Astrocyte of the cerebellum (primary cell): Measurements from ENCODE around the gene VWA8.
A peak's percentile ranks its signal among the peaks of the same experiment; 100 is the strongest.

Source experiments
- DNase-seq: peaks from one replicate; pipeline ENCODE4 v3.0.0-alpha.2; 2011; ENCODE audit warnings: low read depth
- H3K4me3 ChIP-seq: 2 replicates; pipeline ENCODE4 v1.5.1; 2011; ENCODE audit warnings: mild to moderate bottlenecking, low read depth, low read length, moderate library complexity
- CTCF ChIP-seq: IDR thresholded peaks from 2 replicates; pipeline ENCODE4 v1.5.1; 2012; ENCODE audit warnings: low read length, low read depth, moderate library complexity, mild to moderate bottlenecking; ENCODE audit errors: missing control alignments
- in situ Hi-C: cut with HindIII; loops from 2 replicates; pipeline ENCODE4 v1.10.0; 2017; ENCODE audit warnings: low sequenced_read_pairs

Gene VWA8

GRCh38 chr13:41666644-41667043 is 294.3 kb downstream of the VWA8 start:
- TF ChIP-seq CTCF = no peak
- no peak for DNase-seq
- H3K4me3 ChIP-seq = no peak overlapping the region
- in situ Hi-C loops = loop anchor here (10.0 to 25.0 kb wide), 2 partner anchors 248 to 446 kb away; no protein-coding TSS in a partner anchor

- in situ Hi-C loops = loop anchor here (10.0 to 25.0 kb wide), 2 partner anchors 254 to 452 kb away; no protein-coding TSS in a partner anchor
- no peak overlapping the region for H3K4me3 ChIP-seq
- DNase-seq = no peak
- no peak for TF ChIP-seq CTCF
Observed at GRCh38 chr13:41660411-41660810, 300.5 kb downstream of the VWA8 start.

- DNase-seq = peak; percentile 65
Observed at GRCh38 chr13:41658057-41658661, 302.8 kb downstream of the VWA8 start.

DNA sequence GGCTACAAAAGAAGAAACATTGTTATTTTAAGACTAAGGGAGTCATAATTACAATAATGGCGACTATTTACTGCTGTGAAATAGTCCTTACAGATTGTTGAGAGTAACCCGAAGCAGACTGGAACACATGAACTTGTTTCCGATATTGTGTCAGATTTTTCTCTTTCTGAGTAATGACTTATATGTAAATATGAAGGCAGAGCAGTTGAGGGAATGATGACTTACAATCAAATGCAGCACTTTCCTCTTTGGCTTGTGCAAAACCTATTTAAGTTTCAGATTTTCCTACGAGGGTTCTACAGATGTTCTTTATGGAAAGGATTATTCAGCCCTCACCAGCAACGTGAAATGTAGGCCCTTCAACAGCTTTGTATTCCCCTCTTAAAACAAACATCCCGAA is 304.9 kb downstream of the VWA8 start:
- no peak overlapping the region for H3K4me3 ChIP-seq
- DNase-seq = no peak
- TF ChIP-seq CTCF = no peak
- in situ Hi-C loops = loop anchor here (25.0 kb wide), 1 partner anchor 456 kb away; no protein-coding TSS in a partner anchor

More at GRCh38 chr13:41658057-41658661, 302.8 kb downstream of the VWA8 start:
- no peak for TF ChIP-seq CTCF
- no peak overlapping the region for H3K4me3 ChIP-seq
- in situ Hi-C loops = loop anchor here (25.0 kb wide), 1 partner anchor 454 kb away; no protein-coding TSS in a partner anchor

- in situ Hi-C loops = loop anchor here (25.0 kb wide), 1 partner anchor 458 kb away; no protein-coding TSS in a partner anchor
- H3K4me3 ChIP-seq = no peak overlapping the region
- no peak for DNase-seq
- no peak for TF ChIP-seq CTCF
Observed at GRCh38 chr13:41654796-41655195, 306.1 kb downstream of the VWA8 start.

- in situ Hi-C loops = loop anchor here (25.0 kb wide), 1 partner anchor 459 kb away; no protein-coding TSS in a partner anchor
- DNase-seq = peak; percentile 68
- H3K4me3 ChIP-seq = no peak overlapping the region
- peak; percentile 44 for TF ChIP-seq CTCF
Observed at GRCh38 chr13:41652735-41653361, 308.1 kb downstream of the VWA8 start.
